GM23338 (cell line): Measurements from ENCODE around the gene SIGLEC12. TPM values are rescaled to one million over a fixed set of nuclear protein-coding genes. Genes with fewer than 3 reads are reported as not detected.

Source experiments
- ETS1 ChIP-seq: IDR thresholded peaks from 2 replicates; pipeline ENCODE4 v1.6.1; 2016; ENCODE audit warnings: antibody characterized with exemption
- NANOG ChIP-seq: IDR thresholded peaks from 2 replicates; pipeline ENCODE4 v1.6.1; 2016; ENCODE audit warnings: antibody characterized with exemption, borderline replicate concordance
- STAT1 ChIP-seq: IDR thresholded peaks from one replicate; pipeline ENCODE4 v1.6.1; 2016; ENCODE audit warnings: antibody characterized with exemption; ENCODE audit not compliant: unreplicated experiment
- ZNF462 ChIP-seq: fragments of 250-450 bp; sonication (Bioruptor Pico); IDR thresholded peaks from 2 replicates; pipeline ENCODE4 v1.5.0; 2020; ENCODE audit warnings: mild to moderate bottlenecking, moderate library complexity
- polyA plus RNA-seq: library from polyadenylated mRNA; unstranded; fragments of >200 nt; fragmentation: Nextera tagmentation; extraction: Ambion mirVana; gene quantifications from 2 replicates; pipeline ENCODE4 v1.2.1, GENCODE V29; 2016
- total RNA-seq: library from RNA; depleted of rRNA; stranded (reverse); fragments of >200 nt; shearing (Covaris generic); gene quantifications from 2 replicates; pipeline ENCODE4 v1.2.3, GENCODE V29; 2014
- TF ChIP-seq, protein P1 (sequence below), 2 experiments: fragments of 200-600 bp in 1 of 2; sonication (generic) in 1 of 2; conservative IDR thresholded peaks; 2 replicates each; pipeline versions ENCODE4 v1.5.1 to v1.6.1; 2016 to 2017; ENCODE audit warnings: antibody characterized with exemption in 2 of 2, low read depth in 2 of 2, mild to moderate bottlenecking in 2 of 2, moderate library complexity in 1 of 2

The SIGLEC12 gene
- total and polyA plus RNA-seq, 2 experiments from 2014 or later = not detected

DNA sequence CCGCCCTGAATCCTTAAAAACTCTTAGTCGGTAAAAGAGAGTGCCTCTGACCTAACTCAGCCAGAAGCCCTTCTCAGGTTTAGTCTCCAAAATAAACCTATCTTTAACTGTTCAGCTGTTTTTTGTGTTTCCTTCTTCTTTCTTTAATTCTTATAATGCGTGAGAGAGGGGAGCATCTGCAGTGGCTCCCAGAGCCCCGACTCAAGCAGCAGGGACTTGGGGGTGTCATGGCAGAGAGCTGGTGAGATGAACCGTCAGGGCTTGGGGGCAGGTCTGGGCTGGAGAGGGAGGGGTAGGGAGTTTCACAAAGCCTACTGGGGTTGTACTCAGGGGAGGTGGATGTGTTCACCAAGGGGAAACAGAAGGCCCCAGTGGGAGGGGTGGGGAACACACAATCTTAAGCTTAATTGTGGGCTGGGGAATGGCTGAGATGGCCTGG lies 46.6 kb upstream of the SIGLEC12 start (continued):
- TF ChIP-seq ZNF462 (CRISPR knock-in tag) (no peak), ETS1 (no peak), NANOG (no peak), STAT1 (no peak)
- TF ChIP-seq, protein P1, sequence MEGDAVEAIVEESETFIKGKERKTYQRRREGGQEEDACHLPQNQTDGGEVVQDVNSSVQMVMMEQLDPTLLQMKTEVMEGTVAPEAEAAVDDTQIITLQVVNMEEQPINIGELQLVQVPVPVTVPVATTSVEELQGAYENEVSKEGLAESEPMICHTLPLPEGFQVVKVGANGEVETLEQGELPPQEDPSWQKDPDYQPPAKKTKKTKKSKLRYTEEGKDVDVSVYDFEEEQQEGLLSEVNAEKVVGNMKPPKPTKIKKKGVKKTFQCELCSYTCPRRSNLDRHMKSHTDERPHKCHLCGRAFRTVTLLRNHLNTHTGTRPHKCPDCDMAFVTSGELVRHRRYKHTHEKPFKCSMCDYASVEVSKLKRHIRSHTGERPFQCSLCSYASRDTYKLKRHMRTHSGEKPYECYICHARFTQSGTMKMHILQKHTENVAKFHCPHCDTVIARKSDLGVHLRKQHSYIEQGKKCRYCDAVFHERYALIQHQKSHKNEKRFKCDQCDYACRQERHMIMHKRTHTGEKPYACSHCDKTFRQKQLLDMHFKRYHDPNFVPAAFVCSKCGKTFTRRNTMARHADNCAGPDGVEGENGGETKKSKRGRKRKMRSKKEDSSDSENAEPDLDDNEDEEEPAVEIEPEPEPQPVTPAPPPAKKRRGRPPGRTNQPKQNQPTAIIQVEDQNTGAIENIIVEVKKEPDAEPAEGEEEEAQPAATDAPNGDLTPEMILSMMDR (conservative IDR thresholded peaks at IDR 0.05; ENCODE audit: low read depth in 2 of 2) = no peak
